HCT116 (cell line): ENCODE results near the gene PHF5A. TPM values are rescaled to one million over a fixed set of nuclear protein-coding genes. Genes with fewer than 3 reads are reported as not detected.

Experiments used
- ATAC-seq: fragments of 200-7000 bp; cut with Tn5 transposase; 2 replicates; pipeline ENCODE4 v1.9.1; 2020; ENCODE audit warnings: mild to moderate bottlenecking, moderate library complexity
- BruUV-seq: library from RNA; stranded (reverse); fragments of 400-500 nt; replicated peaks from 2 replicates; lab custom pipeline; 2021; lab: Mats Ljungman, UMichigan
- CTCF ChIA-PET: fragments of 300-600 bp; sonication (Branson Sonifier 250); formaldehyde crosslinking; loops from one replicate; lab custom pipeline; 2021; ENCODE audit warnings: antibody characterized with exemption; lab: Charles Lee
- POLR2A ChIA-PET: fragments of 300-600, 350-600 bp; sonication (Branson Sonifier 250); formaldehyde crosslinking; loops from one replicate; lab custom pipeline; 2021; ENCODE audit warnings: antibody characterized with exemption; lab: Charles Lee
- RAD21 ChIA-PET, 2 experiments: fragments of 300-600 bp; sonication (Branson Sonifier 250); formaldehyde crosslinking; loops; one replicate each; lab custom pipeline; 2023; ENCODE audit warnings: low total read pairs in 2 of 2; ENCODE audit not compliant: uncharacterized antibody in 2 of 2, unreplicated experiment in 2 of 2, low non-redundant PET in 1 of 2; lab: Charles Lee
- DNase-seq: peaks from one replicate; pipeline ENCODE4 v3.0.0-alpha.2; 2010; ENCODE audit warnings: low read depth, low spot score
- H2AFZ ChIP-seq: fragments of 200-600 bp; shearing (Covaris generic), sonication (generic); 2 replicates; pipeline ENCODE4 v1.6.1; 2017; ENCODE audit warnings: low read depth, mixed run types, mixed read lengths, antibody characterized with exemption, low read length; ENCODE audit not compliant: poor library complexity, severe bottlenecking
- H3K27ac ChIP-seq: 2 replicates; pipeline ENCODE4 v1.5.1; 2012; ENCODE audit warnings: low read depth, low read length
- H3K27me3 ChIP-seq: fragments of 200-600 bp; sonication (generic); 2 replicates; pipeline ENCODE4 v1.6.1; 2016; ENCODE audit warnings: mixed run types, low read length, mixed read lengths; ENCODE audit not compliant: insufficient read depth
- H3K36me3 ChIP-seq, 2 experiments: fragments of 200-500 bp in 1 of 2; fragments of 200-600 bp in 1 of 2; sonication (Bioruptor generic) in 1 of 2; sonication (generic) in 1 of 2; 2 replicates each; pipeline versions ENCODE4 v1.5.1 to v1.6.1; 2014 to 2016; ENCODE audit warnings: low read length in 2 of 2, inconsistent platforms in 1 of 2, mixed read lengths in 1 of 2, mixed run types in 1 of 2; ENCODE audit not compliant: insufficient read depth in 2 of 2, control insufficient read depth in 1 of 2
- H3K4me1 ChIP-seq, 2 experiments: fragments of 200-600 bp in 1 of 2; sonication (generic) in 1 of 2; 2 replicates each; pipeline versions ENCODE4 v1.5.1 to v1.6.1; 2012 to 2017; ENCODE audit warnings: low read length in 2 of 2, inconsistent platforms in 1 of 2, mild to moderate bottlenecking in 1 of 2, mixed read lengths in 1 of 2, mixed run types in 1 of 2, moderate library complexity in 1 of 2; ENCODE audit not compliant: insufficient read depth in 2 of 2, control insufficient read depth in 1 of 2
- H3K4me2 ChIP-seq: fragments of 200-600 bp; sonication (generic); 2 replicates; pipeline ENCODE4 v1.6.1; 2017; ENCODE audit warnings: mixed run types, low read length, mixed read lengths
- H3K4me3 ChIP-seq, 2 experiments: fragments of 200-600 bp in 1 of 2; sonication (generic) in 1 of 2; replicated peaks in 1 of 2; 2 replicates each; pipeline ENCODE4 v1.5.1; 2011 to 2016; ENCODE audit warnings: low read length in 2 of 2, control low read depth in 1 of 2, low read depth in 1 of 2, mild to moderate bottlenecking in 1 of 2, mixed read lengths in 1 of 2, mixed run types in 1 of 2
- H3K79me2 ChIP-seq: fragments of 200-600 bp; sonication (generic); 2 replicates; pipeline ENCODE4 v1.6.1; 2017; ENCODE audit warnings: mild to moderate bottlenecking, mixed run types, low read length, moderate library complexity, mixed read lengths; ENCODE audit not compliant: insufficient read depth
- H3K9ac ChIP-seq: fragments of 200-600 bp; sonication (generic); 2 replicates; pipeline ENCODE4 v1.6.1; 2016; ENCODE audit warnings: low read length, mixed read lengths
- H3K9me2 ChIP-seq: fragments of 200-600 bp; sonication (generic), shearing (Covaris generic); 2 replicates; pipeline ENCODE4 v1.6.1; 2017; ENCODE audit warnings: mixed run types, mild to moderate bottlenecking, moderate library complexity; ENCODE audit not compliant: insufficient read depth
- H3K9me3 ChIP-seq, 2 experiments: fragments of 200-500 bp in 1 of 2; fragments of 200-600 bp in 1 of 2; sonication (Bioruptor generic) in 1 of 2; sonication (generic) in 1 of 2; 2 replicates each; pipeline ENCODE4 v1.6.1; 2014 to 2017; ENCODE audit warnings: low read length in 2 of 2, mixed read lengths in 2 of 2, inconsistent platforms in 1 of 2, low read depth in 1 of 2, mild to moderate bottlenecking in 1 of 2, mixed run types in 1 of 2, moderate library complexity in 1 of 2; ENCODE audit not compliant: control insufficient read depth in 1 of 2, insufficient read depth in 1 of 2
- H4K20me1 ChIP-seq: fragments of 200-600 bp; sonication (generic), shearing (Covaris generic); 2 replicates; pipeline ENCODE4 v1.6.1; 2017; ENCODE audit warnings: mixed run types, mild to moderate bottlenecking, moderate library complexity; ENCODE audit not compliant: insufficient read depth
- CEBPB ChIP-seq: IDR thresholded peaks from 2 replicates; pipeline ENCODE4 v1.6.1; 2012; ENCODE audit warnings: low read depth
- CTCF ChIP-seq, 3 experiments: fragments of 200-600 bp in 1 of 3; sonication (generic) in 1 of 3; IDR thresholded peaks in 2 of 3; conservative IDR thresholded peaks in 1 of 3; 2 replicates each; pipeline ENCODE4 v1.5.1; 2012 to 2017; ENCODE audit warnings: low read depth in 2 of 3, low read length in 2 of 3, antibody characterized with exemption in 1 of 3, borderline replicate concordance in 1 of 3, control low read depth in 1 of 3, mild to moderate bottlenecking in 1 of 3, mixed read lengths in 1 of 3, mixed run types in 1 of 3, moderate library complexity in 1 of 3; ENCODE audit not compliant: insufficient read depth in 1 of 3
- EGR1 ChIP-seq: IDR thresholded peaks from 2 replicates; pipeline ENCODE4 v1.6.1; 2012; ENCODE audit warnings: low read depth
- EZH2 ChIP-seq: fragments of 200-600 bp; sonication (generic); IDR thresholded peaks from 2 replicates; pipeline ENCODE4 v1.6.1; 2017; ENCODE audit warnings: antibody characterized with exemption, mixed run types
- EZH2phosphoT487 ChIP-seq: fragments of 200-600 bp; IDR thresholded peaks from 2 replicates; pipeline ENCODE4 v1.6.1; 2018; ENCODE audit warnings: antibody characterized with exemption, borderline replicate concordance
- MAX ChIP-seq: IDR thresholded peaks from 2 replicates; pipeline ENCODE4 v1.6.1; 2012
- SP1 ChIP-seq: IDR thresholded peaks from 2 replicates; pipeline ENCODE4 v1.6.1; 2012; ENCODE audit warnings: low read depth
- SRF ChIP-seq: IDR thresholded peaks from 2 replicates; pipeline ENCODE4 v1.6.1; 2012; ENCODE audit warnings: low read depth
- TCF7L2 ChIP-seq: IDR thresholded peaks from 2 replicates; pipeline ENCODE4 v1.7.0; 2011; ENCODE audit warnings: borderline replicate concordance, inconsistent platforms; ENCODE audit not compliant: insufficient read depth, insufficient read length; ENCODE audit errors: extremely low read depth
- intact Hi-C: fragments of 100-400 bp; cut with micrococcal nuclease; formaldehyde crosslinking; loops from 2 replicates; pipeline ENCODE4 v1.10.0; 2022
- total RNA-seq: library from RNA; stranded (reverse); gene quantifications from one replicate; pipeline ENCODE4 v1.2.1, GENCODE V29; 2021; ENCODE audit not compliant: unreplicated experiment

Gene PHF5A
- total RNA-seq, 1 experiment from 2014 or later: 86.0 TPM

DNA sequence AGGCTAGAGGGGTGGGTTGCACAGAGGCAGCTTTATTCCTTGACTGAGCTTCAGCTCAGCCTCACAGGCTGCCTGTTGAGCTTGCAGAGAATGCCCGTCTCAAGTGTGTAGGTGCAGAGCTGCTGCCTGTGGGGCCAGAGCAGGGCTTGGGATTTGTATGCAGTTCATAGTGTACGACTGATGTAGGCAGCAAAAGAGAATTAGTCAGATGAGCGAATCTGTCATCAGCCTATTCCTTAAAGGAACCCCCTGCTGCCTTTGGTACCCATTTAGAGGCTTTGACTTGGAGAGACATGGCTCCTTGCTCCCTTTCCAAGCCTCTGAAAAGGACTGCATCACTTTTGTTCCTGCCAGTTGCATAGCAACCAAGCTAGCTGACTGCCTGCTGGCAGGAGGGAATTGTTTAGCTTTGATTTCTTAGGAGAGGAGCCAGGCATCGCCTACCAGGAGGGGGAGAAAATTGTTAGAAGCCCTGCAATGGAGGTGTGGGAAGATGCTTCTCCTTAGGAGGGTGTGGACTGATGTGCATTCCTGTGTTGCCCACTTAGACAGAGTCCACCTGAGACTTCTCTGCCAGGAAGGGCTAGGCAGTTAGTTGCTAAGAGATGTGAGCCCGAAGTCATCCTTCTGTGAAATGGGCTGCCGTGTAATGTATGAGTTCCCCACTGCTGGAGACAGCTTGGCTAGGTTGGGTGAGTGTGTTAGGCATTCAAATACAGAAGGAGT is 11.3 kb upstream of the PHF5A start:
- Histone ChIP-seq H3K9me3 (no peaks in the 10 kb centered on the region), H3K4me1 (peaks cover 3 to 29% of the 10 kb centered on the region in 2 experiments; a peak in 3 of 4 replicates), H2AFZ (no peak overlapping the region), H3K79me2 (peaks cover 95% of the 10 kb centered on the region), H3K9me2 (no peaks in the 10 kb centered on the region), H4K20me1 (peaks cover 12% of the 10 kb centered on the region; the same call in 1 of the 2 replicates), H3K27me3 (no peaks in the 10 kb centered on the region), H3K4me2 (no peak overlapping the region), H3K27ac (no peak overlapping the region), H3K4me3 (no peak overlapping the region), H3K36me3 (0 out of 4 replicates have a peak, but pooled peaks cover 0 to 3% of the 10 kb centered on the region in 2 experiments), H3K9ac (no peak overlapping the region)
- ChIA-PET CTCF (interaction anchor here (0.9 kb wide), 1 partner anchor 38 kb away, joined by 3 read pairs; no protein-coding TSS in a partner anchor), POLR2A (interaction anchor here (2.0 kb wide), 1 partner anchor 11 kb away, joined by 6 read pairs; the partner anchor contains the start of genes ACO2 and PHF5A), RAD21 (no interaction called here)
- intact Hi-C loops: no loop called here
- TF ChIP-seq SRF (no peak), EGR1 (no peak), TCF7L2 (no peak), SP1 (no peak), MAX (no peak), CEBPB (no peak), EZH2phosphoT487 (no peak), CTCF (IDR thresholded peaks at IDR 0.05 in 2 of 3, conservative IDR thresholded peaks at IDR 0.05 in 1 of 3; ENCODE audit: borderline replicate concordance in 1 of 3, insufficient read depth in 1 of 3, low read depth in 2 of 3, low read length in 2 of 3) (no peak), EZH2 (no peak)
- ATAC-seq (no peak), DNase-seq (no peak)
- no TSS peak for BruUV-seq
